Nucleus accumbens (tissue), 56 donors: ENCODE results near the gene BIRC6.
"Not testable (repeated sequence)": the region's sequence is repeated elsewhere in the genome, so short reads cannot be mapped to it uniquely, and the experiment has no call there.

Experiments used
- DNase-seq, 56 donors: peaks; one replicate each; lab custom pipeline; 2025; lab: John Stamatoyannopoulos, UW

BIRC6 gene

GRCh38 chr2:32496662-32497061 lies 139.8 kb downstream of the BIRC6 start:
- DNase-seq, result no peak

GRCh38 chr2:32498306-32498705 lies 141.5 kb downstream of the BIRC6 start:
- DNase-seq, result no peak

DNA sequence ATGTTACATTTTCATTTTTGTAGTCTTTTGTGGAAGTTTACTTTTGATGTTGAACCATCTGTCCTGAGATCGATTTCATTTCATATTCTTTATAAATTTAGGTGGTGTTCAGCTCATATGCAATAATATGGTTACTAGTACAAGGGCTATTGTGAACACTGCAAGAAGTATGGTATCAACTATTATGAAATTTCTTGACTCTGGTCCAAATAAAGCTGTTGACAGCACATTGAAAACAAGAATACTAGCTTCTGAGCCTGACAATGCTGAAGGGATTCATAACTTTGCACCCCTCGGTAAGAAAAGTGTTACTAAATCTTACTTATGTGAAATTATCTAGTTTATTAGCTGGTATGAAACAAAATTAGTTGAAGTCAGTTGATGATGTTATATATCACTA lies 146.1 kb downstream of the BIRC6 start:
- no peak for DNase-seq

GRCh38 chr2:32504877-32505478 lies 148.2 kb downstream of the BIRC6 start:
- DNase-seq, result no peak

GRCh38 chr2:32506446-32506845 lies 149.6 kb downstream of the BIRC6 start:
- DNase-seq, result no peak

GRCh38 chr2:32514946-32515345 lies 158.1 kb downstream of the BIRC6 start:
- no peak for DNase-seq

GRCh38 chr2:32516567-32516966 lies 159.7 kb downstream of the BIRC6 start:
- DNase-seq, result no peak

GRCh38 chr2:32522770-32523169 lies 165.9 kb downstream of the BIRC6 start:
- DNase-seq, result no peak

GRCh38 chr2:32523686-32524085 lies 166.9 kb downstream of the BIRC6 start:
- no peak for DNase-seq

GRCh38 chr2:32532341-32532740 lies 175.5 kb downstream of the BIRC6 start:
- DNase-seq, result no peak

DNA sequence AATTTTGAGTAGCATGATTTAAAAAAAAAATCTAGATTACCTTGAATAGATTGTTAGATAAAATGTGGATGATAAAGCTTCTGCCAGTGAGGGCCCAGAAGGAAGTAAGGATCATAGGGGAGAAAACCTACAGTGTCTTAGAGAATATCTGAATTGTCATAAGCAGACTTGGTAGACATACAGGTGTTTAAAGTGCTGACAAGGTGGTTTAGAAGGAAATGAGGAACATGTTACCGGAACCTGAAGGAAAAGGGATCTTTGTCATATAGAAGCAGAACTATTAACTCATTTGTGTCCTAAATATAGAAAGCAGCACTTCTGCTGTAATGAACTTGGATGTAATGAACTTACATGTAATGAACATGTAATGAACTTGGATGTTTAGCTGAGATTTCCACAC lies 176.1 kb downstream of the BIRC6 start:
- no peak for DNase-seq

DNA sequence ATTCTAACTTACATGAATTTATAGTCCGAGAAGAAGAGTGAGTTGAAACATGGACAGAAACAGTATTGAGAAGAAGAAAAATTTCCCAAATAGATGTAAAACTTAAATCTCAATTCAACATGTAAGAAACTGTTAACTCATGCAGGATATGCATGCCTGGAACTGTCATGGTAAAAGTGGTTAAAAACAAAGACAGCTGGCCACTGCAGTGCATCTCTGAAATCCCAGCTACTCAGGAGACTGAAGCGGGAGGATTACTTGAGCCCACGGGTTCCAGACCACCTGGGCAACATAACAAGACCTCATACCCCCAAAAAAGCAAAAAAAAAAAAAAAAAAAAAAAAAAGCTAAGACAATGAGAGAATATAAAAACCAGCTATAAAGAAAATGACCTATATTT lies 178.0 kb downstream of the BIRC6 start:
- DNase-seq, result no peak

DNA sequence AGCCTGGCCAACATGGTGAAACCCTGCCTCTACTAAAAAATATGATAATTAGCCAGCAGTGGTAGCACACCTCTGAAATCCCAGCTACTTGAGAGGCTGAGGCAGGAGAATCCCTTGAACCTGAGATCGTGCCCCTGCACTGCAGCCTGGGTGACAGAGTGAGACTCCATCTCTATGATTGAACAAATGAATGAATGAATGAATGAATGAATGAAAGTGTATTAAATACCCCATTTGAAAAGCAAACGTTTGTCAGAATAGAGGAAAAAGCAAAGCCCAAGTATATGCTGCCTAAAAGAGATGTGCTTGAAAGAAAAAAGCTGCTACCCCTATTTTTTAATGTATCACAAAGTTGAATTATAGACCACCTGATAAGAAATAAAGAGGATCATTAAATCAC lies 181.9 kb downstream of the BIRC6 start:
- no peak for DNase-seq

DNA sequence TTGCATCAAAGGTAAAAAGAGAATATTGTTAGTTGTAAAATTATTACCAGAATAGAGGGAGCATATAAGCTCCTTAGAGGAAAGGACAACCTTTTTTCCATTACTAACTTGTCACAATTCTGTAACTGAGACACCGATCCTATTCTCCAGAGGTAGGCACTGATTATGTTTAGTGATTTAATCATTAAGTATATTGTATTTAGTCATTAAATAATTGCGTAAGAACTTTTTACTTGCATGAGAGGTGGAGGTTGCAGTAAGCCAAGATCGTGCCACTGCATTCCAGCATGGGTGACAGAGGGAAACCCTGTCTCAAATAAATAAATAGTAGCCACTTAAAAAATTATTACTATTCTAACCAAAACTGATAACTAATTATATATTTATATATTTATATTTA lies 195.7 kb downstream of the BIRC6 start:
- not testable (repeated sequence) for DNase-seq

DNA sequence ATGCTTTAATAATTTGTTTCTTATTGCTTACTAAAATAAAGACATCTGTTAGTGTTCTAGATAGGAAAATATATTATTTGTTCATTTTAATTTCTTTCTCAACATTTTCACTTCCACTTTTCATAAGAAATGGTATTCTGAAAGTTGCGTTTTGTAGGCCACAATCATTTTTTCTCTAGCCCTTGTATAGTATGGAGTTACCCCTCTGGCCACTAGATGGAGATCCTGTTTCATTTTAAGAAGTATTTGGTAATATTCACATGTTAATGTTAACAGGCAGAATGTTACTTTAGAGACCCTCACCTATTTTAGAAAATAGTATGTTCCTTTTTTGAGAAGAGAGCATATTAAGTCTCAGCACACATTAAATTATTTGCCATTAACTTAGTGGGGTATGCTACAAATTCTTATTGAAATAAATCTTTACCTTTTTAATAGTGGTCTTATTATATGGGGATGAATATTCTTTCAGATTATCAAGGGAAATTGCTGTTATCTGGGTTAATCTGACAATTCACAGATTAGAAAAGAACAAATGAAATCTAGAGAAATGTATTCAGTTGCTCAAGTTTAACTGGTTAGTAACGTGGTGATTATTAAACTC lies 197.1 kb downstream of the BIRC6 start:
- DNase-seq, result no peak

GRCh38 chr2:32558492-32558891 lies 201.7 kb downstream of the BIRC6 start:
- DNase-seq, result no peak

DNA sequence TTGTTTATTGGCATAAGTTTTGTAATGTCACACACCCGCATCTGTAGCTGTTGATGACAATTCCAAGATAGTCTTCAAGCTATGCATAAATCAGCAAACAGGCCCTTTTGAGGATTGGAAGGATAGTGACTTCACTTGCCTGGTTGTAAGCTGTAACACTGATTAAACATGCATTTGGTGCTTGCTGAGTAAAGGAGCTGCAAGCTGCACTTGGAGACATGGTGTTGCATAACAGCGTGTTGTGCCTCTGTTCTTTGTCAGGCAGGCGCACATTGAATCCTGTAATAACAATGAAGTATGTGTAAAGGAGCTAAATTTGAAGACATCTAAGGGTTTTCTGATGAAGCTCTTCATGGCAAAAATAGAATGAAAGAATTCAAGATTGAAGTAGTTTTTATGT lies 202.3 kb downstream of the BIRC6 start:
- DNase-seq, result peak in 50 of 56 donors; percentile 6 to 88 (median 46)

DNA sequence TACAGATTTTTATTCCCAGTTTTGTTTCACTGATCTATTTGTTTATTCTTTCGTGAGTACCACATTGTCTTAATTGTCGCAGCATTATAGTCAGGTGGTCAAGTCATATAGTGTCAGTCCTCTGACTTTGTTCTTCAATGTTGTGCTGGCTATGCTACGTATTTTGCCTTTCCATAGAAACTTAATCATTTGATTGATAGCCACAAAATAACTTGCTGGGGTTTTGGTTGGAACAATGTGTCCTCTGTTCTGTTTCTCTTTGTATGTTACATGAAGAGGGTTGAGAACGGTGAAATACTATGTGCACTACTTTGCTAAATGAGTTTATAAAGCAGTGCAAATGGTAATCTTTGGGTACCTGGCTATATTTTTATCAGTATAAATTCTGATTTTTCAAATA lies 206.1 kb downstream of the BIRC6 start:
- DNase-seq, result no peak

GRCh38 chr2:32564417-32565035 lies 207.7 kb downstream of the BIRC6 start:
- DNase-seq, result no peak

DNA sequence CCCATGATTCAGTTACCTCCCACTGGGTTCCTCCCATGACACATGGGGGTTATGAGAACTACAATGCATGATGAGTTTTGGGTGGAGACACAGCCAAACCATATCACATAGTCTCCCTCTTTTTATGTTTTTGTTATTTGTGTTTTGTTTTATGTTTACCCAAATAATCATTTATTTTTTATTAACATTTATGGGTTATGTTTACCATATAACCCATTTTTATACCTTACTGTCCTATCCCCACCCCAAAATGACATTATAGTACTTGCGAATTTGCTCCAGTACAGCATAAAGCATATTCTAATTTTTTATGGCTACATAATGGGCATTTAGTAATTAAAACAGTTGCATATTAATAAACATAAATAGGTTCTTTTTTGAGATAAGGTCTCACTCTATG lies 209.1 kb downstream of the BIRC6 start:
- no peak for DNase-seq

GRCh38 chr2:32572030-32572429 lies 215.2 kb downstream of the BIRC6 start:
- DNase-seq, result no peak

DNA sequence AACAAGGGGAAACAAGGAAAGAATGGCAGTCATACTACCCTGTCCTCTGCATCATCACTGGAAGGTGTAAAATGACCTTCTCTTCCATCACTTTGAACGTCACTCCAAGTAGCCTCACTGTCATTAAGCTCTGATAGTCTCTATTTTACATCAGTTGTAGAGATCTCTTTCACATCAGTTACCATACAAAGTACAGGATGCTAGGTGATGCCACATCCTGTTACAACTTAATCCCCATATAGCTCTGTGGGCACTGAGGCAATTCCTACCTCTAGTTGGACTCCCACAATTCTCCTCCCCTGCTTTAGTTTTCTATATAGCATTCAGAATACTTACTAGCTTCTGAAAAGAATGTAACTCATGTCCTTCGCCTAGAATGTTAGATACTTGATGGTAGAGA lies 215.9 kb downstream of the BIRC6 start:
- DNase-seq, result no peak
